ENCODE results near the gene ARHGAP18.
"Not testable (repeated sequence)": the region's sequence is repeated elsewhere in the genome, so short reads cannot be mapped to it uniquely, and the experiment has no call there.

The ARHGAP18 gene

DNA sequence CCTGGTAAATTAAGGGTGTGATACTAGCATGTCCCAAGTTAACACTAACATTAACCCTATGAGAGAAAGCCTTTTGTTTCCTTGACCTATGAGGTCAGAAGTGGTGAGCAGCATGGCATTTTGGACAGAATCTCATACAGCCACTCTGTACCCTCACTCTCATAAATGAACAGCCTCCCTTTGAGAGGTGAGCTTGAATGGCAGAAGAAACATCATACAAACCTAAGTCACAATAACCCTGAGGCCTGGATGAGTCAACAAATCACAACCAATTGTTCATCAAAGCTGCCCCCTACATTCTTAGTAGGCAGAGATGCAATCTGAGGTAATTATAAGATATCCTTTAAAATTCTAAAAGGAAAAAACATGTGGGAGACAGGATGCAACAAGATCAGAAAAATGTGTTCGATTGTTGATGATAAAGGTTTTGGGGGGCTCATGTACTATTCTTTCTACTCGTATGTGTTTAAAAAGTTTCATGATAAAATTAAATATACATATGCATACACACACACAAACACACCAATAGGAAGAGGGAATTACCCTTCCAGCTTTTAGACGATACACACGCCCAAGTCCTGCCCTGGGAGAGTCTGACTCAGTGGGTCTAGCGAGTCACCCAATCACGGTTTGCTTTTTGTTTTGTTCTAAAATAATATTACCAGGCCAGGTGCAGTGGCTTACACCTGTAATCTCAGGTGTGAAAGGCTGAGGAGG, 117.3 kb downstream of the ARHGAP18 start:
- Mint-ChIP-seq H3K4me3 (no peak overlapping the region), H3K9me3 (no peaks in the 10 kb centered on the region), H3K36me3 (ENCODE audit: low read depth) (peaks cover 10% of the 10 kb centered on the region), H3K27ac (no peak overlapping the region), H3K4me1 (ENCODE audit: low read depth) (no peaks in the 10 kb centered on the region), H3K27me3 (ENCODE audit: low read depth) (no peaks in the 10 kb centered on the region)
- no peak for DNase-seq (ENCODE audit: low spot score)

DNA sequence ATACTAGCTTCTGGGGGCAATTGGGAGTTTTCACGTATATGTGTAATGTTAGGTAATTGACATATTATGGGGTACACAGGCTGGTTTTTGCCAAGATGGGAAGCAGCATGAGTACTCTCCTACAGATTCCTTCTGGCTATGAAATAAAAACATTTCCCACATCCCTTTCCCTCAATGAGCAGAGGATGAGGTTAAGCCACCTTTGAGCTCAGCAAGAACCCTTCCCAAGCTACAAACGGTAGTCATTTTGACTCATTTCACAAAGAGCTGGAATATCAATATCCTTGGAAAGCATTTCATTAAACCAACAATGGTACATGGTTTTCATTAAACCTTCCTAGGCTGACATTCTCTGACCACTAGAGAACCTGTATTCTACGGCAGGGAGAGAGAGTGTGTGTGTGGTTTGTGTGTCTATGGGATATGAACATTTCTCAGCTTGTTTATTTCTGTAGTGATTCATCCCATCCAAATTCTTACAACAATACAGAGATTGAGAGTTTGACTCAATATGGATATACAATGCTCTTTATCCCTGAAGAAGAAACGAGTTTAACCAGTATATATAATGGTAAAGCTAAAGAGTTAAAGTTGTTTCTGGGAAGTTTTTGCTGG, 119.5 kb downstream of the ARHGAP18 start:
- DNase-seq (ENCODE audit: low spot score) = no peak
- H3K4me3 Mint-ChIP-seq = no peak overlapping the region
- peaks cover 15% of the 10 kb centered on the region for H3K36me3 Mint-ChIP-seq (ENCODE audit: low read depth)
- no peaks in the 10 kb centered on the region for H3K9me3 Mint-ChIP-seq
- no peak overlapping the region for H3K27ac Mint-ChIP-seq
- no peaks in the 10 kb centered on the region for H3K27me3 Mint-ChIP-seq (ENCODE audit: low read depth)
- no peaks in the 10 kb centered on the region for H3K4me1 Mint-ChIP-seq (ENCODE audit: low read depth)

DNA sequence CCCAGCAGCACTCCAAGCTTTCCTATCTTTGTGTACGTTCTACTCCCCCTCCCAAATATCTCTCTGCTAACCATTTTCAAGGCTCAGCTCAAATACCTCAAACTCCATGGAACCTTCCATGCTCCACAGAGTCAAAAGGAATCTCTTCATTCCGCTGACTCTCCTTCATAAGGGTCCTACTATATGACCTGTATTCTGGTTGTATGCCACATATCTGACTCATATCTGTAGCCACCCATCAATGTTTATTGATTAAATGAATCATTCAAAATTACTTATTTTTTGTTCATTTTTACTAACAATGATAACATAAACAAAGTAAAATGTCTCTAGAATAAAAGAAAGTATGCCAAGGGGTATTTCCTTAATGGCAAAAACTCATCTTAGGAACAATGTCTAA, 123.2 kb downstream of the ARHGAP18 start:
- no peak for DNase-seq (ENCODE audit: low spot score)
- H3K4me3 Mint-ChIP-seq = no peak overlapping the region
- H3K4me1 Mint-ChIP-seq (ENCODE audit: low read depth) = no peaks in the 10 kb centered on the region
- H3K9me3 Mint-ChIP-seq = no peaks in the 10 kb centered on the region
- no peaks in the 10 kb centered on the region for H3K27me3 Mint-ChIP-seq (ENCODE audit: low read depth)
- H3K27ac Mint-ChIP-seq = no peak overlapping the region
- H3K36me3 Mint-ChIP-seq (ENCODE audit: low read depth) = peaks cover 15% of the 10 kb centered on the region

DNA sequence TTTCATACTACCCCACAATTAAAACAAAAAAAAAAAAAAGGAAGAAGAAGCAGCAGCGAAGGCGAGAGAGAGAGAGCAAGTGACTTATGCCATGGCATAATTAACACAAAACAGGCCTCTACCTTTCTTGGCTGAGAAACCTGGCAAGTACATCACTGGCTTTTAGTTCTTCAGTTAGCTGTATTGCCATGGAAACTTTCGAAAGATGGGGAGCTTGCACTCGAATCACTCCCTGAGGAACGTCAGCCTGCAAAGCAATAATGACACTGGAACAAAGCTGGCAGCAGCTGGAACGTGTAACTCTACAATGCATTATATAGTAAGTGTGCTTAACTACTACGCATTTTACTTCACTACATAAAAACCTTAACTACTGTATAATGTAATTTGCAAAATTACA, 126.1 kb downstream of the ARHGAP18 start:
- Mint-ChIP-seq H3K4me1 (ENCODE audit: low read depth) (no peaks in the 10 kb centered on the region), H3K27me3 (ENCODE audit: low read depth) (no peaks in the 10 kb centered on the region), H3K36me3 (ENCODE audit: low read depth) (peaks cover 15% of the 10 kb centered on the region), H3K4me3 (no peak overlapping the region), H3K9me3 (no peaks in the 10 kb centered on the region), H3K27ac (no peak overlapping the region)
- DNase-seq (ENCODE audit: low spot score) = no peak

DNA sequence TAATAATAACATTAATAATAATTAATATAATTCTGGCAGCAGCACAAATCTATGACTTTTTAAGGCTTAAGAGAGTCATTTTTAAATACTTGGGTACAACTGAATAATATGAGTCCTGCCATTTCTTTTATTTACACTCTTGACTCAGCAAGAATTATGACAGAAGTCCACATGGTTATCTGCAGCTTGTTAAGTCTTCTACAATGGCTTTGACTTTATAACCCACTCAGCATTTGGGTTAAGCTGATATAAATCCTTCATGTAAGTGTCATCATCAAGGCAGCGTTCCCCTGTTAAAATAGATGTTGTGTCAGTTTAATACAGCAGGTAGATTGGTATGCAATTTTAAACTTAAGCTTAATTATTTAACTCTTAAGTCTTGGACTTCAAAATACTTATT, 131.7 kb downstream of the ARHGAP18 start:
- Mint-ChIP-seq H3K27ac (no peak overlapping the region), H3K27me3 (ENCODE audit: low read depth) (no peaks in the 10 kb centered on the region), H3K36me3 (ENCODE audit: low read depth) (peaks cover 13% of the 10 kb centered on the region), H3K4me3 (no peak overlapping the region), H3K4me1 (ENCODE audit: low read depth) (no peaks in the 10 kb centered on the region), H3K9me3 (peaks cover 9% of the 10 kb centered on the region)
- no peak for DNase-seq (ENCODE audit: low spot score)

DNA sequence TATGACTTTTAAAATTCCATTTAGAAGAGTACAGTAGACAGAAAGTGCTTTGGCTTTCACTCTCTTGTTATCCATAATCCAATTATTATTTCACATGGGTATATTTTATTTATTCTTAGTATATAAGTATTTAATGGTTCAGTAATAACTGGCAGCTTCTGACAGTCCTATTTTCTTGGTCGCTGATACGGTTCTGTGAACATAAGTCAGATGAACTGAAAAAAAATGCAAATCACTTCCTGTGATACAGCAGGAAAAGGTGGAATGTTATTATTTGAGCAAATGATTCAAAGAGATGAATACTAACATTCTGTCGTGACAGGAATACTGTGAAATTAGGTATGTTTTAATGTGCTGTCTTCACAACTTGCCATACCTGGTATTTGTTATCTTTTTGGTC, 132.3 kb downstream of the ARHGAP18 start:
- H3K4me3 Mint-ChIP-seq = no peak overlapping the region
- DNase-seq (ENCODE audit: low spot score) = no peak
- H3K9me3 Mint-ChIP-seq = peaks cover 9% of the 10 kb centered on the region
- H3K4me1 Mint-ChIP-seq (ENCODE audit: low read depth) = no peaks in the 10 kb centered on the region
- H3K27me3 Mint-ChIP-seq (ENCODE audit: low read depth) = peaks cover under 1% of the 10 kb centered on the region
- H3K27ac Mint-ChIP-seq = no peak overlapping the region
- peaks cover 13% of the 10 kb centered on the region for H3K36me3 Mint-ChIP-seq (ENCODE audit: low read depth)

DNA sequence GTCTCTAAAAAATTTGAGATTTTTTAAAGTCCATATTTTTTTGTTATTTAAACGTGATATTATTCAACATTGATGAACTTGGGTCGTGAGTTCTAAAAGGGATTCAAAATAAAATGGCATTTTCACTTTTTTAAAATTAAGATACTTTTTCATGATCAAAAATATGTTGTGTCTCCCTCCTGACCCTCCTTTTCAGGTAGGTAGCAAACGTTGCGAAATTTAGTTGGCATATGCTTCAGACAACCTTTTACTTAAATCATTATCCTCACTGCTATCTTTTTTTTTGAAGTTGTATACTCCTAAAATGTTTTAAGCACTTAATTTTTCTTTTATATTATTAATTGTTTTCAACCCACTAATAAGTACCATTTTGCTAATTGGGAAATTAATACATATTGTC, 133.5 kb downstream of the ARHGAP18 start:
- Mint-ChIP-seq H3K36me3 (ENCODE audit: low read depth) (peaks cover 13% of the 10 kb centered on the region), H3K9me3 (peaks cover 18% of the 10 kb centered on the region), H3K4me1 (ENCODE audit: low read depth) (no peaks in the 10 kb centered on the region), H3K27ac (no peak overlapping the region), H3K4me3 (no peak overlapping the region), H3K27me3 (ENCODE audit: low read depth) (peaks cover 7% of the 10 kb centered on the region)
- no peak for DNase-seq (ENCODE audit: low spot score)

DNA sequence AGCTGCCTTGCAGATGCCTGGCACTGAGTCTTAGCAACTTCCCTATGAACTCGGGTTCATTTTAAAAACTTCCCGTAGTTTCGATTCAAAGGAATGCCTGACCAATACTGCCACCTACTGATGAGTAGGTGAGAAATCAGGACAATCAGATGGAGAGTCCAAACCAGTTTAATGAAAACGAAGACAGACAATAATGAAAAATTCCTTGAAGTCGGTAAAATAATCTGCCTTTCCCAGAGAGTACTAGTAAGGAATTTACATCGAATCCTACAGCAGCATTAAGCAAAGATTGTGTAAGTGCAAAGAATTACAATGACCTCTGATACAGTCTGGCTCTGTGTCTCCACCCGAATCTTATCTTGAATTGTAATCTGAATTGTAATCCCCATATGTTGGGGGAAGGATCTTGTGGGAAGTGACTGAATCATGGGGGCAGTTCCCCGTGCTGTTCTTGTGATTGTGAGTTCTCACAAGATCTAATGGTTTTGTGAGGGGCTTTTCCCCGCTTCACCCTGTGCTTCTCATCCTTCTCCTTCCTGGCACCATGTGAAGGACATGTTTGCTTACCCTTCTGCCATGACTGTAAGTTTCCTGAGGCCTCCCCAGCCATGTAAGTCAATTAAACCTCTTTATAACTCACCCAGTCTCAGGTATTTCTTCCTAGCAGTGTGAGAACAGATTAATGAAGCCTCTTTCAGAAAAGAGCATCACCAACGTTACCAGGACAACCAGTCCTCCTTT, 134.4 kb downstream of the ARHGAP18 start:
- Mint-ChIP-seq H3K9me3 (peaks cover 18% of the 10 kb centered on the region), H3K4me1 (ENCODE audit: low read depth) (no peaks in the 10 kb centered on the region), H3K27ac (no peak overlapping the region), H3K36me3 (ENCODE audit: low read depth) (peaks cover 13% of the 10 kb centered on the region), H3K4me3 (no peak overlapping the region), H3K27me3 (ENCODE audit: low read depth) (peaks cover 7% of the 10 kb centered on the region)
- DNase-seq (ENCODE audit: low spot score) = no peak

DNA sequence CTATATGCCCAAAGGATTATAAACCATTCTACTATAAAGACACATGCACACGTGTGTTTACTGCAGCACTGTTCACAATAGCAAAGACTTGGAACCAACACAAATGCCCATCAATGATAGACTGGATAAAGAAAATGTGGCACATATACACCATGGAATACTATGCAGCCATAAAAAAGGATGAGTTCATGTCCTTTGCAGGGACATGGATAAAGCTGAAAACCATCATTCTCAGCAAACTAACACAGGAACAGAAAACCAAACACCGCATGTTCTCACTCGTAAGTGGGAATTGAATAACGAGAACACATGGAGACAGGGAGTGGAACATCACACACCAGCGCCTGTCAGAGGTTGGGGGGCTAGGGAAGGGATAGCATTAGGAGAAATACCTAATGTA, 135.4 kb downstream of the ARHGAP18 start:
- peaks cover 18% of the 10 kb centered on the region for H3K9me3 Mint-ChIP-seq
- not testable (repeated sequence) for H3K36me3 Mint-ChIP-seq (ENCODE audit: low read depth); H3K27me3 Mint-ChIP-seq (ENCODE audit: low read depth); H3K4me3 Mint-ChIP-seq; H3K4me1 Mint-ChIP-seq (ENCODE audit: low read depth); H3K27ac Mint-ChIP-seq; DNase-seq (ENCODE audit: low spot score)

DNA sequence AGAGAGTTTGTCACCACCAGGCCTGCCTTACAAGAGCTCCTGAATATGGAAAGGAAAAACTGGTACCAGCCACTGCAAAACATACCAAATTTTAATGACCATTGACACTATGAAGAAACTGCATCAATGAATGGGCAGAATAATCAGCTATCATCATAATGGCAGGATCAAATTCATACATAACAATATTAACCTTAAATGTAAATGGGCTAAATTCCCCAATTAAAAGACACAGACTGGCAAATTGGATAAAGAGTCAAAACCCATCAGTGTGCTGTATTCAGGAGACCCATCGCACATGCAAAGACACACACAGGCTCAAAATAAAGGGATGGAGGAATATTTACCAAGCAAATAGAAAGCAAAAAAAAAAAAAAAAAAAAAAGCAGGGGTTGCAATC, 139.0 kb downstream of the ARHGAP18 start:
- H3K4me1 Mint-ChIP-seq (ENCODE audit: low read depth); DNase-seq (ENCODE audit: low spot score); H3K36me3 Mint-ChIP-seq (ENCODE audit: low read depth); H3K27ac Mint-ChIP-seq; H3K27me3 Mint-ChIP-seq (ENCODE audit: low read depth); H3K4me3 Mint-ChIP-seq: not testable (repeated sequence)
- H3K9me3 Mint-ChIP-seq = peaks cover 18% of the 10 kb centered on the region

DNA sequence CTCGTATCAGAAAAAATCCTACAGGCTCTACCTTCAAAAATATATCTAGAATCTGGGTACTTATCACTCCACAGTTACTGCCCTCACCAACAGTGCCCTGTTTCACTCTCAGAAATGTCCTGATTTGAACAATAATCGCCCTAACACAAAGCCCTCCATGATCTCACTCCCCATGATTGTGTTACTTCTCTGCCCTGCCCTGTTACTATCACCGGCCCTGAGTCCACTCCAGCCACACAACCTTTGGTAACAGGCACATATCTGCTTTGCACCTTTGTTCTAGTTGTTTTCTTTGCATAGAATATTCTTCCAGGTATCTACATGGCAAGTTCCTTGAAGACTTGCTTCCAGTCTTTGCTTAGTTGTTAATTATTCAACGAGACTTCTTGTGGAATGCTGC, 142.0 kb downstream of the ARHGAP18 start:
- Mint-ChIP-seq H3K36me3 (ENCODE audit: low read depth) (no peaks in the 10 kb centered on the region), H3K4me1 (ENCODE audit: low read depth) (no peaks in the 10 kb centered on the region), H3K9me3 (peaks cover 8% of the 10 kb centered on the region), H3K27me3 (ENCODE audit: low read depth) (peaks cover 14% of the 10 kb centered on the region), H3K4me3 (no peak overlapping the region), H3K27ac (no peak overlapping the region)
- no peak for DNase-seq (ENCODE audit: low spot score)

DNA sequence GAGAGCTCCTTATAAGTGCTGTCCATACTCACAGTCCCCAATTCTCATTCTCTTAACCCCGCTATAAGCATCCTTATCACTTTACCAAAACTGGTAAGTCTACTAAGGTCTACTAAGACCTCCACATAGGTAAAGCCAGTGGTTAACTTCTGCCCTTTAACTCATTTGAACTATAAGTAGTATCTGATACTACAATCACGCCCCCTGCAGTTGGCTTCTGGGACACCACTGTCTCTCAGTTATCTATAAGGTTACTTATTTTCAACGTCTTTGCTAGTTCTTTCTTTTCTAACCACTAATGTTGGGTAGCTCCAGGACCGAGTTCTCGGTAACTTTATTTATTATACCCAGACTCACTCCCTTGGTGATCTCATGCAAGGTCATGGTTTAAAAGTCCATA, 142.6 kb downstream of the ARHGAP18 start:
- DNase-seq (ENCODE audit: low spot score) = no peak
- peaks cover 8% of the 10 kb centered on the region for H3K9me3 Mint-ChIP-seq
- no peak overlapping the region for H3K4me3 Mint-ChIP-seq
- no peaks in the 10 kb centered on the region for H3K36me3 Mint-ChIP-seq (ENCODE audit: low read depth)
- H3K27ac Mint-ChIP-seq = no peak overlapping the region
- no peaks in the 10 kb centered on the region for H3K4me1 Mint-ChIP-seq (ENCODE audit: low read depth)
- H3K27me3 Mint-ChIP-seq (ENCODE audit: low read depth) = peaks cover 13% of the 10 kb centered on the region

DNA sequence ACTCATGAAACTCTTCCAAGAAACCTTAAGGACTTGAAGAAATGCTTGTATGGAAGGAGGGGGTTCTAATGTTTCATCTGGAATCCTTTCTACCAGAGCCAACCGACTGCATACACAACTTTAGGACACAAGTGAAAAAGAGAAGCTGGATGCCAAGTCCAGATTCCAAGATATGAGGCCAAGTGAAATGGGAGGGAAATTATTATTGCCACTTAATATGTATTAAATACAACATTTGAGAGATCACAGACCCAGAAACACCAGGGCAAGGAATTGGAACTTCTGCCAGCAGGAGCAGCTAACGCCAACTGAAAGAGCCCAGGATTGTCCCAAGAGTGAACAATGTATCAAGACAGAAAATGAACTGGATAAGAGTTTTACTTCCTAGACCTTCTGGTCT, 144.2 kb downstream of the ARHGAP18 start:
- no peaks in the 10 kb centered on the region for H3K9me3 Mint-ChIP-seq
- DNase-seq (ENCODE audit: low spot score) = no peak
- no peaks in the 10 kb centered on the region for H3K36me3 Mint-ChIP-seq (ENCODE audit: low read depth)
- peaks cover 10% of the 10 kb centered on the region for H3K27me3 Mint-ChIP-seq (ENCODE audit: low read depth)
- H3K4me3 Mint-ChIP-seq = no peak overlapping the region
- H3K27ac Mint-ChIP-seq = no peak overlapping the region
- no peaks in the 10 kb centered on the region for H3K4me1 Mint-ChIP-seq (ENCODE audit: low read depth)

DNA sequence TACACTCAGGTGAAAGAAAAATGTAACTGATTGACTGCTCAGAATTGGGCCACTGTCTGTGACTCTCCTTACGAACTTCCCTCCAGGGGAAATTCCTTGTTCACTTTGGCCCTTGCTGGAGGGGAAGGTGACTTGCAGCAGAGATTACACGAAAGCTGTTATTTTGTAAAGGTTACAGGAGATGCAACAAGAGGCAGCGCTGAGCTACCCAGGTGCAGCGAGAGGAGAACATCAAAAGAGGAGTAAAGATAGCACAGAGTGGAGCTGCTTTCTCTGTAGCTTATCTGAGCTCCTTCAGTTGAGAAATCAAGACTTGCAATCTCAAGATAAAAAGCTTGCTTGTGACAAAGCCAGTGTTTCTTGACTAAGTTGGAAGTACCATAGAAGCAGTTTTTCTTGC, 144.6 kb downstream of the ARHGAP18 start:
- H3K9me3 Mint-ChIP-seq = no peaks in the 10 kb centered on the region
- DNase-seq (ENCODE audit: low spot score) = no peak
- H3K4me1 Mint-ChIP-seq (ENCODE audit: low read depth) = no peaks in the 10 kb centered on the region
- no peaks in the 10 kb centered on the region for H3K36me3 Mint-ChIP-seq (ENCODE audit: low read depth)
- peaks cover 13% of the 10 kb centered on the region for H3K27me3 Mint-ChIP-seq (ENCODE audit: low read depth)
- no peak overlapping the region for H3K27ac Mint-ChIP-seq
- H3K4me3 Mint-ChIP-seq = no peak overlapping the region
